GM10847 (cell line): ENCODE data around the gene NRF1.

Source experiments
- POLR2A ChIP-seq: IDR thresholded peaks from 2 replicates; pipeline ENCODE4 v1.6.1; 2011; ENCODE audit not compliant: insufficient read length; ENCODE audit errors: extremely low read depth

Gene NRF1

DNA sequence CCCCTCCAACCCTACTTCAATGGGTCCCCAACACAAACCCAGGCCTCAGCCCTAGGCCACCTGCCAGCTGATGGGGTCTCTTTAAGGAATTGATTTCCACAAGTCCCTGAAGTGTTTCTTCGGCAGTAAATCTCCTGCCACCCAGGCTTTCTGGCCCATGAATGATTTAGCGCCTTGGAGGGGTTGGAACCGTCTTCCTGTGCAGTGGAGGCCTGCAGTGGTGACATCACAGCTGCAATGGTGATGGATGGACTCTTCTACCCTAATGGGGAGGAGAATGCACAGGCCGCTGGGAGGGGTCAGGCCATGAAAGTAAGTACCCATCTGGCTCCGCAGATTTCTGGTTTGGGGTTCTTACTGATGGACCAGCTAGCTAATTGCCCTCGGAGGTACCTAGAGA lies 177.5 kb downstream of the NRF1 start:
- no peak for TF ChIP-seq POLR2A

DNA sequence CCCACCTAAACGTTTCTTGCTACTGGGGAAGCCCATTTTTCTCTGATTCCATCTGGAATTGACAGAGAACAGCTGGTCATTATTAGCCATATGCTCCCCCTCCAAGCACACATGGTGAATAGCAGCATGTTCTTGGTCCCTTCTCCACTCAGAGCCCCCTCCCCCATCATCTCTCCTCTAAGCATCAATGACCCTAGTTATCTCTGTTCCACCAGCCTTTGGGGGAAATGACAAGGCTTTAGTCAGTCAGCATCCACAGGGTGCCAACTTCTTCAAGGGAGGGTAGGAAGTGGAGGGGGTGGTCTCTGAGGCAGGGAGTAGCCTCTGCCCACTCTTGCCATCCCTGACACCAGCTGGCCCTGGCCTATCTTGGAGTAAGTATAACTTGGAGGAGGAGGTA lies 178.1 kb downstream of the NRF1 start:
- TF ChIP-seq POLR2A: no peak

DNA sequence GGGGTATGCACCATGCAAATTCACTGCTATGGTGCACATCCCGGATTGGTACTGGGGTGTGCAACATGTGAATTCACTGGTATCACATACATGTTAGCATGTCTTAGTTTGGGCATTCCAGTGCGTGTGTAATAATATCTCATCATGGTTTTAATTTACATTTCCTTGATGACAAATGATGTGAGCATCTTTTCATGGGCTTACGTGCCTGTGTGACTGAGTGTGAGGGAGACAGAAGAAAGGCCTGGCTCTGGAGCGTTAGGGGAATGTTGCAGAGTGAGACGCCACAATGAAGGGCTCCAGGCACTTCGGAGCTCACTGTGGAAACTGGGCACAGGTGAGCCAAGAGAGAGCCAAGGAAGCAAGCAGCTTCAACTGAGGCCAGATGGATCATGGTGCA lies 178.6 kb downstream of the NRF1 start:
- TF ChIP-seq POLR2A: no peak

DNA sequence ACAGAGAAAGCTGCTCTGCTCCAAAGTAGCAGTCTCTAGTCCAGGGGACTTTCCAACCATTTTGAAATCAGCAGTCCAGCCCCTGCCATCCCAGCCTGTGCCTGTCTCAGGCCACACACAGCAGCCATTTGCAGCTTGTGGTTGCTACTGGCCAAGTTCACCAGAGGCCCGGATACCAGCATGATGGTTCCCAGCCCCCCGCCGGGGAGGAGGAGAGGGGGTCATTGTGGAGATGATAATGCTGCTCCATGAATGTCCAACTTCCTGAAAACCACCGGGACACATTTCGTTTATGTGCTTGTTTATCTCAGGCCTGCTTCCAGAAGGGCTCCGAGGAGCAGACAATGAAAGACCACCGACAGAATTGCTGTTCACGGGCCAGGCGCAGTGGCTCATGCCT lies 181.2 kb downstream of the NRF1 start:
- no peak for TF ChIP-seq POLR2A

DNA sequence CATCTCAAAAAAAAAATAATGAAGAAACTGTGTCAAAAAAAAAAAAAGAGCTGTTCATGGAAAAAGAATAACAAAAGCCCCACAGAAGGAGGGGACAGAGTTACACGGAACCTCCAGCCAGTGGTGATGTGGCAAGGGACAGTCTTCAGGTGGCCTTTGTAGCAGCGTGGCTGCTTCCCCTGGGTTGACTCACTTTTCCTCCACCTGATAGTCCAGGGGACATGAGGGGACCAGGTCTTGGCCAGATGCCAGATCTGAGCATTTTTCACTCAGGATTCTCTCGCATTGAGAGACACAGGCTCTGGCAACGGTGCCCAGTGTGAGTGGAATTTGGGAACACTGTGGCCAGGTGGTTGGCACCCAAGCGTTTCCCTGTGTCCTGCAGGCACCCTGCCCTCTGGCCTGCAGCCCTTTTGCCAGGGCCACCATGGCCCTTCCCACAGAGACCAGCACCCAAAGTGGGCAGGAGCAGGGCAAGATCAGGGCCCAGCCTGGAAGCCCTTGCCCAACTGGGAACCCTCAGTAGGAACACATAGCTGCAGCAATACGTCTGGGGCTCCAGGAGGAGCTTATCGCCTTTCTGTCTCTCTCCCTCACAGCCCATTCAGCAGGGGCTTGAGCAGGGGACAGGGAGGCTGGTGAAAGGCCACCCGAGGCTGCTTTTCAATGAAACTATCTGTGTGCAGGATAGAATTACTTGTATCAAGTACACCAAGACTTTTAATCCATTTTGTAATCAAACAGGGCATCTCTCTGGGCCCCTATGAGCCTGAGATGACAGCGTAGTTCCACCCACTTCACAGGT lies 182.2 kb downstream of the NRF1 start:
- no peak for TF ChIP-seq POLR2A

DNA sequence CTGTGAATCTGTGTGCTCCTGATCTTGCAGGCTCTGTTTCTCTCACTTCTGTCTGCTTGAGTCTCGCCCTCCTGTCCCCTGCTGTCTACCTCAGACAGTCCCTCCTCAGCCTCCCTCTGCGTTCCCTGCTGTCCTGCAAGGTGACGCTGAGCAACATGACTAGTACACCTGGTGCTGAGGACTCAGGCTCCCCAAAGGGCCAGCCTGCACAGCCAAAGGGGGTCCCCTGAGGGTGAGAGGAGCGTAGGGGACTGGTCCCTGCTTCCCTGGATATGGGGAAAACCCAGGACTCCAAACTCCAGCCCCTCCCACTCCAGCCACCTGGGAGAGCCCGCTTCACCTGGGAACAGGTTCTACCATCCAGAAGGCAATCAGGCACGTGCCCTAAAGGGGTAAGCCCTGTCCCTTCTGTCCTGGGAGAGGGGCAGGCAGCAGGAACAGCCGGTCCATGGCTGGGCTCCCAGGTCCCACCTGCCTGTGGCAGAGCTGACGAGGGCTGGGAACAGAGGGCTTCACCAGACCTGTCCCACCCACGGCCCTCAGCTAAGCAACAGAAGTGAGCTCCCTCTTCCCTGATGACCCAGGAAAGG lies 184.8 kb downstream of the NRF1 start:
- TF ChIP-seq POLR2A: no peak

DNA sequence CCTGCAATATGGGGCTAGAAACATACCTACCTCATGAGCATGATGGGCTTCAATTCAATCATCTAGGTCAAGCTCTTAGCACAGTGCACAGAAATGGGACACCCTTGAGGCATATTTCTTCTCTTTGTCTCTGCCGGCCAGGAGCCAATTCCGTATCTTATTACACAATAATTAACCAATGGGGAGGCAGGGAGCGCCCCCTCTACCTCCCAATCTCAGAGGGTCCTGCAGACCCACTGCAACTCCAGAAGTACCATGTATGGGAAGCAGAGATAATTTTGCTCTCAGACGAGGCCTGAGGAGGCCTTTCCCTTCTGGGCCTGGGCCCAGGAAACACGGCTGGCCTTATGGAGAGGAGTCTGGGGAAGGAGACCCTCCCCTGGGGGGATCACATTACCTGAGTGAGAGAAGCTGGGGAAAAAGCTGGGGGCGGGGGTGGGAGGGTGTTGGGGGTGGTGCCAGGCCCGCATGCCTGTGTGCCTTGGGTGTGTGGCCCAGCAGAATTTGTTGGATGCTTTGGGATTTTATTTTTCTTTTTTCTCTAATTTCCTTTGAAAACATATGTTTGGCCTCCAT lies 185.8 kb downstream of the NRF1 start:
- TF ChIP-seq POLR2A: no peak

DNA sequence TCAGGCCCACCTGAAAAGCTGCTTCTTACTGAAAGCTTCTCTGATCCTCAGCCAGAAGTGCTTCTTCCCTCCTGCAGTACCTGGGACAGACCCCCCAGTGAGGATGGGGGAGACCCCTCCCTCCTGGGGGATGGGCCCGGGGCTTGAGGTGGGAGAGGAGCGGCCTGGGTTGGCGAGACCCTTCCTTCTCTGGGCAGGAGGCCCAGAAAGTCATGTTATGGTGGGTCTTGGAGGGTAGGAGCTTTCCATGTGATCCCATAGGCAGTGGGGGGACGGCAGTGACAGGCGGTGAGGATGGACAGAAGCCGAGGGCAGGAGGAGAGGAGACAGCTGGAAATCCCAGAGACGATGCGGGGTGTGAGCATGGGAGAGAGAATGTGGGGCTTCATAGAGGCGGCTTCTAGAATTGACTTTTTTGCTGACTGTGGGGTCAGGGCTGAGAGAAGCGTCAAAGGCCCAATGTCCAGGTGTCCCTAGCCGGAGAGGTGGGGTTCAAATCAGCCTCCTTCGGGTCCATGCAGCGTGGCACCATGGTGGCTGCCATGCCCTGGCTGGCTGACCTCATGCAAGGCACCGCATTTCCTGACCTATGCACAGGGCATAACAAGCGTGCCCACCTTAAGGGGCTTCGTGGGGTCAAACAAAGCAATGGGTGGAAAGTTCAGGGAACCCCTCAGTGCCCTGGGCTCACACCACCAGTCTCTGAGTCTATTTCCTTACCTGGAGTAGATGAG lies 187.3 kb downstream of the NRF1 start:
- TF ChIP-seq POLR2A: no peak

DNA sequence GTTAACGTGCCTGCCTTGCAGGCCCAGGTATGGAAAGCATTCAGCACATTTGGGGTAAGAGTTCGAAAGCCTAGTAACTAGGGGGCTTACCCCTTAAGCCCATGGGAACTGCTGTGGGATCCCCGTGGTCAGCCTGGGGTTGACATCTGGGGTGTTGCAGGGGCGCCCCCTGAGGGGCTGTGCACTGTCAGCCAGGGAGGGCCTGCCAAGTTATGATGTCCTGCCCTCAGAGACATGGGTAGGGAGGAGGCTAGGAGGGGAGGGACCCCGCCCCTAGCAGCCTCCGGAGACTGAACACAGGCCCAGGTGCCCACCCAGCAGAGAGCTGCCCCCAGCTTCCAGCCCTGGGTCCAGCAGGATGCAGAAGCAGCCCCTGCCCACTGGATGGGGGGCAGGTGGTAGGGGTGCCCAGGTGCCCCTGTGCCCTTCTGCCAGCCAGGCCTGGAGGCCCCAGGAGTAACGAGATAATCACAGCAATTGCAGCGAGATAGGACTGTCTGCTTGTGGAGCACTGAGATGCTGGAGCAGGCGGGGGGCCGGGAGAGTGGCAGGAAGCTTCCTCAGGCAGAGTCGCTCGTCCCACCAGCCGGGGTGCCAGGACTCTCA lies 187.9 kb downstream of the NRF1 start:
- no peak for TF ChIP-seq POLR2A

DNA sequence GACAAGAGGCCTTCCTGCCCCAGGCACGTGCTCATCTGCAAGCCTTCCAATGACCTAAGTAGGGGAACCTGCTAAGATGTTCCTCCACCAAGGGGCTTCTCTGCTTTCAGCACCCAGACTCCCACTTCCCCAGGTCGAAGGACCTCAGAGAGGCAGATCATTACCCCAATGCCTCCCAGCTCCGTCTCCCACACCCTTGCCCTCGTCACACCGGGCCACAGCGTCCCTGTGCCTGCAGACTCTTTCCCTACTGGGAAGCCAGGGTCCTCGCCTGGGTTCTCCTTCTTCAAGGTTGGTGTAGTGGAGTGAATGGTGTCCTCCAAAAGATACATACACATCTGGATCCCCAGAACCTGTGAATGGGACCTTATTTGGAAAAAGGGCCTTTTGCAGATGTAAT lies 189.4 kb downstream of the NRF1 start:
- TF ChIP-seq POLR2A: no peak

DNA sequence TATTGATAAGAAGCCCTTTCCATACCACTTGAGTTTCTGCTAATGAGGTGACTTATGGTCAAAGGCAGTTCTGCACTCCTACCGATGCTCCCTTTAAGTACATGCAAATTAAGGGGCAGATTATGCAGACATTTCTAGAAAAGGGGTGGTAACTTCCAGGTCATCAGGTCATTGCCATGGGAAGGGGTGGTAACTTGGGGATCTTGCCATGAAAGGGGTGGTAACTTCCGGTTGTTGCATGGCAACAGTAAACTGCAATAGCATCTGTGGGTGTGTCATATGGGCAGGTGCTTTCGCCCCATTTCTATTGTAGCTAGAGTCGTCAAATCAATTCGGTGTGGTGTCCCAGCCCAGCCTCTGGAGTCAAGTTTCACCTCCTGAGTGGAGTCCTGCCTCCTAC lies 190.4 kb downstream of the NRF1 start:
- TF ChIP-seq POLR2A: no peak

DNA sequence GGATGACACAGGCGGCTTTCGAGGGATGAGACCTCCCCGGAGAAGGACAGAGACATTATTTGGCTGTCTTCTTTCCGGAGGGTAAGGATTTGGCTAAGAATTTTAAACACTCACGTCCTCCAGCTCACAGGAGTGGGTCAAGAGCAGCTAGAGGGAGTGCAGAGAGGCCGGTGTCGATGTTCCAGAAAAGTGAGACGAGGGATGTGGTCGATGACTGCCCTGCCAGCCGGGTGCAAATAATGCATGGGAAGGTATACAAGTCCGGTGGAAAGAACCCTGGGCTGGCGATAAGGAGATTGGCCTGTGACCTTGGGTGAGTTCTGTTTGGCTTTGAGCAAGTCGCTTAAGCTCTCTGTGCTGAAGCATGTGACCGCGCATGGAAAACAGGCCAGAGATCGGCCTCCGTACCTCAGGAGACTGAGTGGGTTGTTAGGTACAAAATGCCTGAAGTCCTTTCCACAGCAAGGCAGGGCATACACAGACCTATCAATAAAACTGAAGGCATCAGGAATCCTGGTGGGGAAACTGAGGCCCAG lies 192.1 kb downstream of the NRF1 start:
- TF ChIP-seq POLR2A: no peak

DNA sequence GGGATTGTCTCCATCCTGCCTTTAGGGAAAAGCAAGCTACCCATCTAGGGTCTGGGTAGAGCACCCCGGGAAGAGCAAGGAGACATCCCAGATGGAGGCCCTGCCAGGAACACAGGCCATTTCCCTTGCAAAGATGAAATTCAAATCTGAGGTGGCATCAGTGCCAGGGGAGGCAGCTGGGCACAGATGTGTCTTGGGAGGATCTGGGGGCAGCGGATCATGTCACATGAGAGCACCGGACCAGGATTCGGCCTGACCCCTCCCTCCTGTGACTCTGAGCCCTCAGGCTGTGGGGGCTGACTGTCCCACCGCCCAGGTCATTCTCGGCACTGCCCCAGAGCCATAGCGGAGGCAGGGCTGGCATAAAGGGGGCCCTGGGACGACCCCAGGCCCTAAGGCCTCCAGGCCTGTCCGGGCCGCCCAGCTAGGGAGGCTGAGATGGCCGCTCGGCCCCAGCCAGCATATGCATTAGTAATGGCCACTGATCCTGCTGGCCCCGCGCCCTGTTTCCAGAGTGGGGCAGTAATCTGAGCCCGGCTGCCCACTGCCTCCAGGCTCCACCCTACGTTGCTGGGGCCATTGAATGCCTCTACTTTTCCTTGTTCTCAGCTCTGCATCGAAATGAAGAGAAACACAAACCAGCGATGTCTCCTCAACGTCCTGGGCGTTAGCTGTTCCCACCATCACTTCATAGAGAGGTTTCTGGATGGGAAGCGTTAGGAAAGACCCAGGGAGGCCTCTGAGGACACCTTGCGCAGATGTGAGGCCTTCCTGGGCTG lies 192.8 kb downstream of the NRF1 start:
- TF ChIP-seq POLR2A: no peak

DNA sequence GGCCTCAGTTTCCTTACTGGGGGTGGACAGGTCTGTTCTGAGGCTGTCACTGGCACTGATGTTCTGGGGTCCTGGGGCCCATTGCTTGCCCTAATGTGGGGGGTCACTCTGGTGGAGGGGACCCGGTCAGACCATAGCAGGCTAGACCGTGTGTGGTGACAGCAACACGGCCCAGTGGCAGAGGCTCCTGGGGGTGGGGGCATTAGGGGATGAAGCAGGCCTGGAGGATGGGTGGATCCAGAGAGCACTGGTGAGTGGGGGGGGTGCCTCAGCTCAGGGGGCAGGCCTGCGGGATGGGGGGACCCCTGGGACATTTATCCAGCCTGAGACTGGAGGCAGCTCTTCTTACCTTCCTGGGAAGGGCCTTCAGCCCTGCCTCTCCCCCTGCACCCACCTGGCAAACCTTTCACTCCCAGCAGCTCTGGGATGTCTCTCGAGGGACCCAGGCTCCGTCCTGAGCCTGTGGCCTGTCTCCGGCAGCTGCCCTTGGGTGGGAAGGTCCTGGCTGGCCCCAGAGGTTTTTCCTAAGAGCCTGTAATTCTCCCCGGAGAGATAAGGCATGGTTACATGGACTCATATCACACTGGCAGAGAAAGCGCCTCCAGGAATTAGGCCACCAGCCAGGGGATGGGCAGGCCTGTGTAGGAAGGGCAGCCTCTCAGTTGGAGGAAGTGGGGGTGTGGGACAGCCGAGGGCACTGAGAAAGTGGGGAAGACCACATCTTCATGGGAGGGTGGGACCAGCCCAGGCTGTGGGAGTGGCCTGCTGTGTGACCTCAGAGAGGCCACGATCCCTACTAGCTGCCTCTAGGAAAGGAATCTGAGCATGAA lies 193.6 kb downstream of the NRF1 start:
- no peak for TF ChIP-seq POLR2A
